ENCODE data around the gene SYPL1. TPM values are rescaled to one million over a fixed set of nuclear protein-coding genes. Genes with fewer than 3 reads are reported as not detected.

Gene SYPL1
- polyA plus RNA-seq, 1 donor from 2014 or later, result 17.4 TPM

DNA sequence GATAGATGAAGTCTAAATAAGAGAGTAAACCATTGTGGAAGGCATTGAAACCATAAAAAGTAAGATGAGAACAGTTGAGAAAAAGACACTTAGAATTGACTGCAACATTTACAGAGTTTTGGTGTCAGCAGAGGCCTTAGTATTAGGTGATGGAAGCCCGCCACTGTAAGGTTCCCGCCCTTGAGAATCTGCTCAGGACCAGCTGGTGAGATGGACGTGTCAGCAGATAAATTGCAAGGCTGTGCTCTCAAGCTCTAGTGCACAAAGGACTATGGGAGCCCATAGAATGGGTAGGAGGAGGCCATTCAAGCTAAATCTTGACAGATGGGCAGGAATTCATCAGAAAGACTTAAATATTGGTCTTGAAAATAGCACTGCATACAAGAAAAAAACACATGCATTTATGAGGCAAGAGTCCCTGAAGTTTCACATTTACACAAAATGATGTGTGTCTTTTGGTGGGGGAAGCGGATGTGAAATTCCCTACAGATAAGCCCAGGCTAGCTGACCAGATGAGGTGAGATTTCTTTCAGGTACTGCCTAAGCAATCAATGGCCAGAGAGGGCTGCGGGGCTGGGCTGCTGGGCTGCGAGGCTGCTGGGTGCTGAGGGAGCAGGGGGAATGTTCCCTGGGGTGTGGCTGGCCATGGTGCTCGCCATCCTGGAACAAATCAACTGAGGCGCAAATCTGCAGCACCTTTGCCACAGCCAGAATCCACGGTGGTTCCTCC lies 42.5 kb downstream of the SYPL1 start:
- Histone ChIP-seq H3K27ac (ENCODE audit: low read length) (no peak overlapping the region), H3K36me3 (ENCODE audit: insufficient read depth, low read length) (no peaks in the 10 kb centered on the region), H3K9ac (ENCODE audit: low read length) (no peak overlapping the region), H2AFZ (ENCODE audit: low read depth, low read length) (no peak overlapping the region), H3K9me2 (ENCODE audit: insufficient read depth, low read length) (no peaks in the 10 kb centered on the region), H3F3A (ENCODE audit: insufficient read depth, low read length, poor library complexity, severe bottlenecking) (no peaks in the 10 kb centered on the region), H3K79me2 (replicated peaks; ENCODE audit: insufficient read depth, low read length) (no peaks in the 10 kb centered on the region), H3K4me3 (ENCODE audit: low read length) (no peak overlapping the region), H3K27me3 (ENCODE audit: insufficient read depth, low read depth, low read length) (no peaks in the 10 kb centered on the region), H3K4me2 (ENCODE audit: low read length) (no peak overlapping the region), H4K20me1 (ENCODE audit: insufficient read depth) (no peaks in the 10 kb centered on the region), H3K9me3 (ENCODE audit: low read length) (no peaks in the 10 kb centered on the region)
- TF ChIP-seq MXI1 (conservative IDR thresholded peaks at IDR 0.05; ENCODE audit: poor library complexity, severe bottlenecking) (no peak), EZH2 (IDR thresholded peaks at IDR 0.05; ENCODE audit: borderline replicate concordance, insufficient read depth, low read length, poor library complexity, severe bottlenecking) (no peak), TAF1 (IDR thresholded peaks at IDR 0.05; ENCODE audit: low read depth) (no peak), SMC3 (conservative IDR thresholded peaks at IDR 0.05; ENCODE audit: poor library complexity) (no peak), RAD21 (conservative IDR thresholded peaks at IDR 0.05) (no peak), POLR2AphosphoS5 (IDR thresholded peaks at IDR 0.05) (no peak), EP300 (conservative IDR thresholded peaks at IDR 0.05; ENCODE audit: poor library complexity, severe bottlenecking) (no peak)
- TF ChIP-seq, protein P1, sequence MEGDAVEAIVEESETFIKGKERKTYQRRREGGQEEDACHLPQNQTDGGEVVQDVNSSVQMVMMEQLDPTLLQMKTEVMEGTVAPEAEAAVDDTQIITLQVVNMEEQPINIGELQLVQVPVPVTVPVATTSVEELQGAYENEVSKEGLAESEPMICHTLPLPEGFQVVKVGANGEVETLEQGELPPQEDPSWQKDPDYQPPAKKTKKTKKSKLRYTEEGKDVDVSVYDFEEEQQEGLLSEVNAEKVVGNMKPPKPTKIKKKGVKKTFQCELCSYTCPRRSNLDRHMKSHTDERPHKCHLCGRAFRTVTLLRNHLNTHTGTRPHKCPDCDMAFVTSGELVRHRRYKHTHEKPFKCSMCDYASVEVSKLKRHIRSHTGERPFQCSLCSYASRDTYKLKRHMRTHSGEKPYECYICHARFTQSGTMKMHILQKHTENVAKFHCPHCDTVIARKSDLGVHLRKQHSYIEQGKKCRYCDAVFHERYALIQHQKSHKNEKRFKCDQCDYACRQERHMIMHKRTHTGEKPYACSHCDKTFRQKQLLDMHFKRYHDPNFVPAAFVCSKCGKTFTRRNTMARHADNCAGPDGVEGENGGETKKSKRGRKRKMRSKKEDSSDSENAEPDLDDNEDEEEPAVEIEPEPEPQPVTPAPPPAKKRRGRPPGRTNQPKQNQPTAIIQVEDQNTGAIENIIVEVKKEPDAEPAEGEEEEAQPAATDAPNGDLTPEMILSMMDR (IDR thresholded peaks at IDR 0.05; ENCODE audit: poor library complexity, severe bottlenecking), result no peak
- TF ChIP-seq, protein P2, sequence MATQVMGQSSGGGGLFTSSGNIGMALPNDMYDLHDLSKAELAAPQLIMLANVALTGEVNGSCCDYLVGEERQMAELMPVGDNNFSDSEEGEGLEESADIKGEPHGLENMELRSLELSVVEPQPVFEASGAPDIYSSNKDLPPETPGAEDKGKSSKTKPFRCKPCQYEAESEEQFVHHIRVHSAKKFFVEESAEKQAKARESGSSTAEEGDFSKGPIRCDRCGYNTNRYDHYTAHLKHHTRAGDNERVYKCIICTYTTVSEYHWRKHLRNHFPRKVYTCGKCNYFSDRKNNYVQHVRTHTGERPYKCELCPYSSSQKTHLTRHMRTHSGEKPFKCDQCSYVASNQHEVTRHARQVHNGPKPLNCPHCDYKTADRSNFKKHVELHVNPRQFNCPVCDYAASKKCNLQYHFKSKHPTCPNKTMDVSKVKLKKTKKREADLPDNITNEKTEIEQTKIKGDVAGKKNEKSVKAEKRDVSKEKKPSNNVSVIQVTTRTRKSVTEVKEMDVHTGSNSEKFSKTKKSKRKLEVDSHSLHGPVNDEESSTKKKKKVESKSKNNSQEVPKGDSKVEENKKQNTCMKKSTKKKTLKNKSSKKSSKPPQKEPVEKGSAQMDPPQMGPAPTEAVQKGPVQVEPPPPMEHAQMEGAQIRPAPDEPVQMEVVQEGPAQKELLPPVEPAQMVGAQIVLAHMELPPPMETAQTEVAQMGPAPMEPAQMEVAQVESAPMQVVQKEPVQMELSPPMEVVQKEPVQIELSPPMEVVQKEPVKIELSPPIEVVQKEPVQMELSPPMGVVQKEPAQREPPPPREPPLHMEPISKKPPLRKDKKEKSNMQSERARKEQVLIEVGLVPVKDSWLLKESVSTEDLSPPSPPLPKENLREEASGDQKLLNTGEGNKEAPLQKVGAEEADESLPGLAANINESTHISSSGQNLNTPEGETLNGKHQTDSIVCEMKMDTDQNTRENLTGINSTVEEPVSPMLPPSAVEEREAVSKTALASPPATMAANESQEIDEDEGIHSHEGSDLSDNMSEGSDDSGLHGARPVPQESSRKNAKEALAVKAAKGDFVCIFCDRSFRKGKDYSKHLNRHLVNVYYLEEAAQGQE (IDR thresholded peaks at IDR 0.05; ENCODE audit: borderline replicate concordance), result no peak

DNA sequence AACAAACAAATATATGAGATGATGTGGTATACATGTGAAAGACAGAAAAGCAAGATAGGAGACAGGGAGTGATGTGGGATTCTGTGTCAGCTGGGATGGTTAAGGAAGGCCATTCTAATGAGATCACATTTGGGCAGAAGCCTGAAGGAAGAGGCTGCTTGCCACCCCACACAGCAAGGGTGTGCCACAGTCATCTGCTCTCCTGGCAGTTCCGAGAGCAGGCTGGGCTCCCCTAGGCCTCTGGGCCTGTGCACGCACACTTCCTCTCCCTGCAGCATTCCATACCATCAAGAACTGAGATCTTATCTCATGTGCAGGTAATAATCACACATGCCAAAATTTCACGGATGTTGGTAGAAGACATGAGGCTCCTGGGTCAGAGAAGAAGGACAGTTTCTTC lies 43.1 kb downstream of the SYPL1 start:
- no peak overlapping the region for H2AFZ ChIP-seq (ENCODE audit: low read depth, low read length)
- H3K27ac ChIP-seq (ENCODE audit: low read length), result no peak overlapping the region

More for the DNA sequence above, 43.1 kb downstream of the SYPL1 start:
- no peak for TF ChIP-seq TAF1 (IDR thresholded peaks at IDR 0.05; ENCODE audit: low read depth)
- TF ChIP-seq MXI1 (conservative IDR thresholded peaks at IDR 0.05; ENCODE audit: poor library complexity, severe bottlenecking), result no peak
- TF ChIP-seq RAD21 (conservative IDR thresholded peaks at IDR 0.05), result no peak
- TF ChIP-seq, protein P1 (IDR thresholded peaks at IDR 0.05; ENCODE audit: poor library complexity, severe bottlenecking), result no peak
- TF ChIP-seq, protein P2 (IDR thresholded peaks at IDR 0.05; ENCODE audit: borderline replicate concordance), result no peak
- no peak for TF ChIP-seq EP300 (conservative IDR thresholded peaks at IDR 0.05; ENCODE audit: poor library complexity, severe bottlenecking)
- TF ChIP-seq POLR2AphosphoS5 (IDR thresholded peaks at IDR 0.05), result no peak
- TF ChIP-seq EZH2 (IDR thresholded peaks at IDR 0.05; ENCODE audit: borderline replicate concordance, insufficient read depth, low read length, poor library complexity, severe bottlenecking), result no peak
- no peak for TF ChIP-seq SMC3 (conservative IDR thresholded peaks at IDR 0.05; ENCODE audit: poor library complexity)
- Histone ChIP-seq H4K20me1 (ENCODE audit: insufficient read depth) (no peaks in the 10 kb centered on the region), H3K36me3 (ENCODE audit: insufficient read depth, low read length) (no peaks in the 10 kb centered on the region), H3K4me3 (ENCODE audit: low read length) (no peak overlapping the region), H3K79me2 (replicated peaks; ENCODE audit: insufficient read depth, low read length) (no peaks in the 10 kb centered on the region), H3K9ac (ENCODE audit: low read length) (no peak overlapping the region), H3K4me2 (ENCODE audit: low read length) (no peak overlapping the region), H3K9me3 (ENCODE audit: low read length) (no peaks in the 10 kb centered on the region), H3F3A (ENCODE audit: insufficient read depth, low read length, poor library complexity, severe bottlenecking) (no peaks in the 10 kb centered on the region), H3K27me3 (ENCODE audit: insufficient read depth, low read depth, low read length) (no peaks in the 10 kb centered on the region), H3K9me2 (ENCODE audit: insufficient read depth, low read length) (no peaks in the 10 kb centered on the region)
